HG02840 (cell line): ENCODE data around the gene AGPAT2.
"Not testable (repeated sequence)": the region's sequence is repeated elsewhere in the genome, so short reads cannot be mapped to it uniquely, and the experiment has no call there.

Source experiments
- ATAC-seq: cut with Tn5 transposase; IDR thresholded peaks from one replicate; pipeline ENCODE4 v1.9.1; 2021; ENCODE audit warnings: mild to moderate bottlenecking, moderate library complexity, moderate number of reproducible peaks; ENCODE audit not compliant: unreplicated experiment, low FRiP score

AGPAT2 gene

GRCh38 chr9:136720898-136721338, 33.7 kb upstream of the AGPAT2 start:
- no peak for ATAC-seq

GRCh38 chr9:136720251-136720897, 33.1 kb upstream of the AGPAT2 start:
- no peak for ATAC-seq

- no peak for ATAC-seq
Observed at GRCh38 chr9:136719195-136719880, 32.1 kb upstream of the AGPAT2 start.

GRCh38 chr9:136718345-136719194, 31.3 kb upstream of the AGPAT2 start:
- ATAC-seq, result no peak

GRCh38 chr9:136717399-136717798, 30.1 kb upstream of the AGPAT2 start:
- ATAC-seq, result no peak

- ATAC-seq, result no peak
Observed at GRCh38 chr9:136714893-136715274, 27.6 kb upstream of the AGPAT2 start.

- ATAC-seq, result no peak
Observed at GRCh38 chr9:136714096-136714892, 27.0 kb upstream of the AGPAT2 start.

- ATAC-seq, result no peak
Observed at GRCh38 chr9:136713550-136713949, 26.3 kb upstream of the AGPAT2 start.

- no peak for ATAC-seq
Observed at GRCh38 chr9:136712690-136713544, 25.7 kb upstream of the AGPAT2 start.

GRCh38 chr9:136711751-136712689, 24.8 kb upstream of the AGPAT2 start, which contains the start of gene DIPK1B:
TSS of gene DIPK1B (plus strand) at chr9:136712572. CDS start at chr9:136712666, 94 bp downstream.
- no peak for ATAC-seq

GRCh38 chr9:136711219-136711648, 24.0 kb upstream of the AGPAT2 start:
- ATAC-seq, result not testable (repeated sequence)

- ATAC-seq, result no peak
Observed at GRCh38 chr9:136710543-136710942, 23.3 kb upstream of the AGPAT2 start.

- ATAC-seq, result no peak
Observed at GRCh38 chr9:136709454-136710109, 22.3 kb upstream of the AGPAT2 start.

GRCh38 chr9:136707849-136708517, 20.7 kb upstream of the AGPAT2 start:
- ATAC-seq, result no peak

GRCh38 chr9:136707011-136707410, 19.8 kb upstream of the AGPAT2 start:
- ATAC-seq, result no peak

GRCh38 chr9:136705564-136705963, 18.3 kb upstream of the AGPAT2 start:
- ATAC-seq, result no peak

GRCh38 chr9:136704741-136705140, 17.5 kb upstream of the AGPAT2 start:
- ATAC-seq, result not testable (repeated sequence)
